Endothelial cell of umbilical vein (primary cell): ENCODE data around the gene ZFHX2. TPM values are rescaled to one million over a fixed set of nuclear protein-coding genes. Genes with fewer than 3 reads are reported as not detected.

Experiments
- BruUV-seq: library from RNA; stranded (reverse); fragments of 400-500 nt; replicated peaks from 2 replicates; lab custom pipeline; 2021; lab: Mats Ljungman, UMichigan
- CTCF ChIA-PET: fragments of 300-600, 350-600 bp; sonication (Branson Sonifier 250); formaldehyde crosslinking; loops from one replicate; lab custom pipeline; 2021; ENCODE audit warnings: antibody characterized with exemption, inconsistent platforms; lab: Charles Lee
- POLR2A ChIA-PET: fragments of 300-600, 350-600 bp; sonication (Branson Sonifier 250); formaldehyde crosslinking; loops from one replicate; lab custom pipeline; 2021; ENCODE audit warnings: antibody characterized with exemption, inconsistent platforms; lab: Charles Lee
- DNase-seq: peaks from one replicate; pipeline ENCODE4 v3.0.0-alpha.2; 2011; ENCODE audit warnings: low read depth, low spot score
- FAIRE-seq: peaks from 2 replicates; lab custom pipeline; 2011; peaks lifted over from hg19 to GRCh38; lab: Jason Lieb, UNC
- H2AFZ ChIP-seq: 2 replicates; pipeline ENCODE4 v1.6.0; 2012; ENCODE audit warnings: low read depth, low read length, control low read depth, inconsistent platforms
- H3K27ac ChIP-seq: 2 replicates; pipeline ENCODE4 v1.5.1; 2011; ENCODE audit warnings: low read depth, mild to moderate bottlenecking, control low read depth, low read length, moderate library complexity; ENCODE audit not compliant: insufficient read depth
- H3K27me3 ChIP-seq, 2 experiments: 2 replicates each; pipeline versions ENCODE4 v1.6.0 to v1.6.1; 2011; ENCODE audit warnings: low read length in 2 of 2, mixed read lengths in 1 of 2; ENCODE audit not compliant: control insufficient read depth in 2 of 2, insufficient read depth in 2 of 2
- H3K36me3 ChIP-seq, 2 experiments: 2 replicates in 1 of 2; 3 replicates in 1 of 2; pipeline ENCODE4 v1.5.1; 2011; ENCODE audit warnings: low read length in 2 of 2, mild to moderate bottlenecking in 1 of 2, moderate library complexity in 1 of 2; ENCODE audit not compliant: control insufficient read depth in 2 of 2, insufficient read depth in 2 of 2; ENCODE audit errors: extremely low read depth in 1 of 2
- H3K4me1 ChIP-seq: 3 replicates; pipeline ENCODE4 v1.5.1; 2011; ENCODE audit warnings: mild to moderate bottlenecking, low read length; ENCODE audit not compliant: control insufficient read depth, insufficient read depth; ENCODE audit errors: extremely low read depth
- H3K4me2 ChIP-seq: 2 replicates; pipeline ENCODE4 v1.6.1; 2011; ENCODE audit warnings: low read length, control low read depth, mixed read lengths; ENCODE audit not compliant: insufficient read depth
- H3K4me3 ChIP-seq, 3 experiments: fragments of 200-600 bp in 1 of 3; sonication (generic), shearing (Covaris generic) in 1 of 3; replicated peaks in 1 of 3; 2 replicates each; pipeline ENCODE4 v1.5.1; 2011 to 2016; ENCODE audit warnings: control low read depth in 3 of 3, low read length in 3 of 3, mild to moderate bottlenecking in 2 of 3, inconsistent platforms in 1 of 3, low read depth in 1 of 3, moderate library complexity in 1 of 3; ENCODE audit not compliant: insufficient read depth in 1 of 3
- H3K79me2 ChIP-seq: 2 replicates; pipeline ENCODE4 v1.6.0; 2012; ENCODE audit warnings: low read length, inconsistent platforms; ENCODE audit not compliant: control insufficient read depth, insufficient read depth
- H3K9ac ChIP-seq: replicated peaks from 2 replicates; pipeline ENCODE3; 2011; ENCODE audit warnings: low read length, control low read depth; ENCODE audit not compliant: insufficient read depth; ENCODE audit errors: extremely low read depth
- H3K9me1 ChIP-seq: replicated peaks from 3 replicates; pipeline ENCODE4 v1.6.0; 2011; ENCODE audit warnings: mild to moderate bottlenecking, low read length; ENCODE audit not compliant: control insufficient read depth, insufficient read depth; ENCODE audit errors: extremely low read depth
- H3K9me3 ChIP-seq: replicated peaks from 2 replicates; pipeline ENCODE4 v1.5.1; 2012; ENCODE audit warnings: low read length, inconsistent platforms; ENCODE audit not compliant: control insufficient read depth, insufficient read depth
- H4K20me1 ChIP-seq: replicated peaks from 2 replicates; pipeline ENCODE3; 2011; ENCODE audit warnings: mild to moderate bottlenecking, low read length; ENCODE audit not compliant: control insufficient read depth, insufficient read depth; ENCODE audit errors: extremely low read depth
- EZH2 ChIP-seq: IDR thresholded peaks from 2 replicates; pipeline ENCODE4 v1.6.1; 2012; ENCODE audit warnings: borderline replicate concordance, low read depth, mild to moderate bottlenecking, moderate library complexity, low read length, inconsistent platforms; ENCODE audit not compliant: severe bottlenecking
- FOS ChIP-seq: IDR thresholded peaks from 2 replicates; pipeline ENCODE4 v1.6.1; 2011; ENCODE audit warnings: mild to moderate bottlenecking, low read length, moderate library complexity, borderline replicate concordance; ENCODE audit not compliant: insufficient read depth
- GATA2 ChIP-seq: IDR thresholded peaks from 2 replicates; pipeline ENCODE4 v1.7.0; 2011; ENCODE audit warnings: low read depth, mild to moderate bottlenecking, moderate library complexity, mixed read lengths, low read length; ENCODE audit not compliant: insufficient read length, insufficient read depth
- JUN ChIP-seq: IDR thresholded peaks from 2 replicates; pipeline ENCODE4 v1.6.1; 2011; ENCODE audit warnings: borderline replicate concordance, low read depth; ENCODE audit not compliant: insufficient read length, insufficient read depth
- MYC ChIP-seq: IDR thresholded peaks from one replicate; pipeline ENCODE4 v1.6.1; 2011; ENCODE audit warnings: mild to moderate bottlenecking, low read depth, low read length
- POLR2A ChIP-seq: IDR thresholded peaks from 2 replicates; pipeline ENCODE4 v1.6.1; 2012; ENCODE audit warnings: low read depth, mild to moderate bottlenecking, control low read depth, low read length
- POLR2AphosphoS5 ChIP-seq: IDR thresholded peaks from 2 replicates; pipeline ENCODE4 v1.6.1; 2012; ENCODE audit warnings: low read depth, mild to moderate bottlenecking, control low read depth, low read length, moderate library complexity; ENCODE audit not compliant: insufficient read depth
- dilution Hi-C: fragments of 300-500 bp; cut with MboI; formaldehyde crosslinking; loops from one replicate; pipeline ENCODE4 v1.15.0; 2019; ENCODE audit warnings: low sequenced_read_pairs; ENCODE audit not compliant: extremely low pct_ligation_motif_present
- intact Hi-C: fragments of 100-400 bp; cut with micrococcal nuclease; formaldehyde crosslinking; loops from one replicate; pipeline ENCODE4 v1.10.0; 2022
- polyA plus RNA-seq, 4 experiments: library from polyadenylated mRNA; depleted of rRNA in 3 of 4; stranded (reverse) in 3 of 4; unstranded in 1 of 4; fragments of >200 nt; gene quantifications; 2 replicates each; pipeline versions ENCODE4 v1.2.1 to v1.2.3, GENCODE V29; 2011 to 2012; ENCODE audit warnings: missing spikeins in 1 of 4
- total RNA-seq: library from RNA; stranded (reverse); gene quantifications from 2 replicates; pipeline ENCODE4 v1.2.3, GENCODE V29; 2021

Gene ZFHX2
- total and polyA plus RNA-seq, 2 donors (not counting 3 experiments of a cell fraction or from before 2014, with no cell fraction given), result 0.25 to 2.3 TPM

- dilution Hi-C loops, result no loop called here
- Histone ChIP-seq H4K20me1 (no peaks in the 10 kb centered on the region), H3K27ac (no peak overlapping the region), H3K4me3 (no peak overlapping the region), H3K4me2 (no peak overlapping the region), H3K27me3 (no peaks in the 10 kb centered on the region), H3K79me2 (no peaks in the 10 kb centered on the region), H3K9me3 (no peaks in the 10 kb centered on the region), H3K36me3 (peaks cover 0 to 6% of the 10 kb centered on the region in 2 experiments), H3K4me1 (no peaks in the 10 kb centered on the region), H3K9me1 (no peaks in the 10 kb centered on the region), H2AFZ (no peak overlapping the region), H3K9ac (no peak overlapping the region)
- ChIA-PET CTCF (interaction anchor here (1.4 kb wide), 1 partner anchor 9 kb away, joined by 5 read pairs; no protein-coding TSS in a partner anchor), POLR2A (no interaction called here)
- no peak for DNase-seq
- no peak for FAIRE-seq
- no TSS peak for BruUV-seq
- intact Hi-C loops, result no loop called here
- TF ChIP-seq GATA2 (no peak), POLR2A (no peak), FOS (no peak), JUN (no peak)
These were observed 64.3 kb downstream of the ZFHX2 start for GRCh38 chr14:23487216-23487615.

GRCh38 chr14:23486036-23486435, 65.5 kb downstream of the ZFHX2 start:
- DNase-seq, result no peak
- H3K36me3 ChIP-seq, result peaks cover 0 to 6% of the 10 kb centered on the region in 2 experiments
- no peaks in the 10 kb centered on the region for H3K79me2 ChIP-seq
- no peaks in the 10 kb centered on the region for H3K9me3 ChIP-seq
- CTCF ChIA-PET, result interaction anchor here (0.7 to 15.7 kb wide), 2 partner anchors 52 to 74 kb away, joined by 4 to 416 read pairs; partner anchors contain the start of gene THTPA
- no peak overlapping the region for H3K27ac ChIP-seq
- dilution Hi-C loops, result no loop called here
- H4K20me1 ChIP-seq, result peaks cover 2% of the 10 kb centered on the region
- H3K27me3 ChIP-seq, result no peaks in the 10 kb centered on the region
- H2AFZ ChIP-seq, result no peak overlapping the region
- H3K9me1 ChIP-seq, result no peaks in the 10 kb centered on the region
- POLR2A ChIA-PET, result no interaction called here
- FAIRE-seq, result no peak
- no peak for TF ChIP-seq POLR2A
- no peak for TF ChIP-seq EZH2
- TF ChIP-seq POLR2AphosphoS5, result no peak
- no peak for TF ChIP-seq MYC
- no peak for TF ChIP-seq JUN
- TF ChIP-seq FOS, result no peak
- no peak overlapping the region for H3K4me3 ChIP-seq
- H3K4me1 ChIP-seq, result no peaks in the 10 kb centered on the region
- no peak overlapping the region for H3K4me2 ChIP-seq
- no TSS peak for BruUV-seq
- no peak overlapping the region for H3K9ac ChIP-seq
- intact Hi-C loops, result no loop called here
